ENCODE results near the gene VASH1.

VASH1 gene

GRCh38 chr14:76773188-76773885, 12.1 kb downstream of the VASH1 start:
- no peak overlapping the region for H3K9ac ChIP-seq (ENCODE audit: low read depth, low read length, poor library complexity, severe bottlenecking)
- TF ChIP-seq CTCF (conservative IDR thresholded peaks at IDR 0.05; ENCODE audit: low read length) (no peak), EZH2phosphoT487 (IDR thresholded peaks at IDR 0.05; ENCODE audit: borderline replicate concordance) (no peak)
- H3K9me2 ChIP-seq (replicated peaks; ENCODE audit: low read depth, low read length), result no peaks in the 10 kb centered on the region
- H4K20me1 ChIP-seq (ENCODE audit: insufficient read depth, low read length, poor library complexity, severe bottlenecking), result no peaks in the 10 kb centered on the region
- H2AFZ ChIP-seq (ENCODE audit: low read length), result no peak overlapping the region
- H3K4me2 ChIP-seq (ENCODE audit: low read depth, low read length, poor library complexity, severe bottlenecking), result no peak overlapping the region
- H3K4me1 ChIP-seq (ENCODE audit: insufficient read depth, low read length, poor library complexity, severe bottlenecking), result peaks cover 26% of the 10 kb centered on the region
- H3F3A ChIP-seq (ENCODE audit: low read depth), result no peaks in the 10 kb centered on the region
- no peaks in the 10 kb centered on the region for H3K36me3 ChIP-seq (ENCODE audit: insufficient read depth, low read length)
- no peaks in the 10 kb centered on the region for H3K9me3 ChIP-seq (ENCODE audit: insufficient read depth, low read depth, low read length)
- H3K4me3 ChIP-seq (ENCODE audit: low read length, poor library complexity, severe bottlenecking), result no peak overlapping the region
- no peaks in the 10 kb centered on the region for H3K79me2 ChIP-seq (ENCODE audit: insufficient read depth, low read length)
- H3K27me3 ChIP-seq (ENCODE audit: insufficient read depth, low read length, poor library complexity, severe bottlenecking), result no peaks in the 10 kb centered on the region

GRCh38 chr14:76773956-76774820, 12.9 kb downstream of the VASH1 start:
- no peak overlapping the region for H2AFZ ChIP-seq (ENCODE audit: low read length)
- H3K9me2 ChIP-seq (replicated peaks; ENCODE audit: low read depth, low read length), result no peaks in the 10 kb centered on the region
- H4K20me1 ChIP-seq (ENCODE audit: insufficient read depth, low read length, poor library complexity, severe bottlenecking), result no peaks in the 10 kb centered on the region
- no peaks in the 10 kb centered on the region for H3K36me3 ChIP-seq (ENCODE audit: insufficient read depth, low read length)
- H3K27me3 ChIP-seq (ENCODE audit: insufficient read depth, low read length, poor library complexity, severe bottlenecking), result no peaks in the 10 kb centered on the region
- no peak overlapping the region for H3K9ac ChIP-seq (ENCODE audit: low read depth, low read length, poor library complexity, severe bottlenecking)
- peaks cover 18% of the 10 kb centered on the region for H3K4me1 ChIP-seq (ENCODE audit: insufficient read depth, low read length, poor library complexity, severe bottlenecking)
- H3F3A ChIP-seq (ENCODE audit: low read depth), result no peaks in the 10 kb centered on the region
- no peak overlapping the region for H3K4me3 ChIP-seq (ENCODE audit: low read length, poor library complexity, severe bottlenecking)
- H3K9me3 ChIP-seq (ENCODE audit: insufficient read depth, low read depth, low read length), result no peaks in the 10 kb centered on the region
- TF ChIP-seq CTCF (conservative IDR thresholded peaks at IDR 0.05; ENCODE audit: low read length) (no peak), EZH2phosphoT487 (IDR thresholded peaks at IDR 0.05; ENCODE audit: borderline replicate concordance) (no peak)
- no peak overlapping the region for H3K4me2 ChIP-seq (ENCODE audit: low read depth, low read length, poor library complexity, severe bottlenecking)
- H3K79me2 ChIP-seq (ENCODE audit: insufficient read depth, low read length), result no peaks in the 10 kb centered on the region

- Histone ChIP-seq H3K4me3 (ENCODE audit: low read length, poor library complexity, severe bottlenecking) (no peak overlapping the region), H3K9me2 (replicated peaks; ENCODE audit: low read depth, low read length) (no peaks in the 10 kb centered on the region), H3K9me3 (ENCODE audit: insufficient read depth, low read depth, low read length) (no peaks in the 10 kb centered on the region), H3F3A (ENCODE audit: low read depth) (no peaks in the 10 kb centered on the region), H3K4me2 (ENCODE audit: low read depth, low read length, poor library complexity, severe bottlenecking) (no peak overlapping the region), H2AFZ (ENCODE audit: low read length) (no peak overlapping the region), H3K79me2 (ENCODE audit: insufficient read depth, low read length) (no peaks in the 10 kb centered on the region), H4K20me1 (ENCODE audit: insufficient read depth, low read length, poor library complexity, severe bottlenecking) (no peaks in the 10 kb centered on the region), H3K27me3 (ENCODE audit: insufficient read depth, low read length, poor library complexity, severe bottlenecking) (no peaks in the 10 kb centered on the region), H3K4me1 (ENCODE audit: insufficient read depth, low read length, poor library complexity, severe bottlenecking) (peaks cover 12% of the 10 kb centered on the region), H3K9ac (ENCODE audit: low read depth, low read length, poor library complexity, severe bottlenecking) (no peak overlapping the region), H3K36me3 (ENCODE audit: insufficient read depth, low read length) (no peaks in the 10 kb centered on the region)
- TF ChIP-seq EZH2phosphoT487 (IDR thresholded peaks at IDR 0.05; ENCODE audit: borderline replicate concordance) (no peak), CTCF (conservative IDR thresholded peaks at IDR 0.05; ENCODE audit: low read length) (no peak)
These were observed 13.8 kb downstream of the VASH1 start for GRCh38 chr14:76774821-76775694.
